NCI-H524 (cell line): ENCODE results near the gene CCDC91.
"Not testable (repeated sequence)": the region's sequence is repeated elsewhere in the genome, so short reads cannot be mapped to it uniquely, and the experiment has no call there.

Experiments used
- DNase-seq, 2 experiments: peaks; one replicate each; lab custom pipeline; 2025; lab: John Stamatoyannopoulos, UW

CCDC91 gene

DNA sequence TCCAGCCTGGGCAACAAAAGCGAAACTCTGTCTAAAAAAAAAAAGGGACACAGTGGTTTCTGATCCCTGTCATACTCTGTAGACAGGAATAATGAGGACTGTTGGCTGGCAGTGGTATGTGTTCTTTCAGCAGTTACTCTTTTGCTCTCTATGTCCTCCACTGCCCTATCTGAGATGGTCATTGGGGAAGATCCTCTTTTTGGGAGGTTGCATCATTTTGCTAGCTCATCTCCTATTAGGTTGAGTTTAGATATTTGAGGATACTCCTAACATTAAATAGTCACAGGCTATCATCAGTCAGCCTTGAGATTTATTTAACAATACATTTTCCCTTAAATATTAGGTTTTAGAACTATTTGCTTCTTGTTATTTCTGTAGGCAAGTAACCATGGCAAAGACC lies 5.9 kb upstream of the CCDC91 start:
- no peak for DNase-seq

- no peak for DNase-seq
Measured at GRCh38 chr12:28186500-28186899, 3.8 kb upstream of the CCDC91 start.

DNA sequence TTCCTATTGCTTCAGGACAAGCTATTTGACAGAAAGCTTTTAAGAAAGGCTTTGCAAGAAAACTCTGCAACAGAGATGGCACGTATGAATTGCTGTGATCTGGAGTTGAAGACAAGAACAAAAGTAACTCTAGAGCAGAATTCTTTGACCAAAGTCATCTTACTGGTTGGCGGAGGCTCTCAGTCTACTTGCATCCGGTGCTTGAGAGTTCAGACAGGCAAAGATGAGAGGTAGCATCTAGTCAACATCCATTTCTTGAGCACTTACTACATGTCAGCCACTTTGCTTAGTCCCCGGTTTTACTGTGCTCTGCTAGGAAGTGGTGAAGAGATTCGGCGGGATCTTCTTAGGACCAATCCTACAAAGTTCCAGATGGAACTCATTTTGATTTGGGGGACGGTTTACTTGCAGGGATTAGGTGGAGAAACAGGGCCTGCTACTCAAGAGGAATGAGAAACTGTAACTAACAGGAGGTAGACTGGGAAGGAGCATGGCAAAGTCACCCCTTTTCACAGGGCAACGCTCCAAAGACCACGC lies 404 bp upstream of the CCDC91 start:
- DNase-seq = no peak

GRCh38 chr12:28191051-28192048 lies 1.1 kb downstream of the CCDC91 start:
- DNase-seq = peak in 1 of 2 experiments; percentile 46

- no peak for DNase-seq
Measured at GRCh38 chr12:28192125-28192524, 1.9 kb downstream of the CCDC91 start.

- not testable (repeated sequence) for DNase-seq
Measured at GRCh38 chr12:28194621-28195020, 4.4 kb downstream of the CCDC91 start.

DNA sequence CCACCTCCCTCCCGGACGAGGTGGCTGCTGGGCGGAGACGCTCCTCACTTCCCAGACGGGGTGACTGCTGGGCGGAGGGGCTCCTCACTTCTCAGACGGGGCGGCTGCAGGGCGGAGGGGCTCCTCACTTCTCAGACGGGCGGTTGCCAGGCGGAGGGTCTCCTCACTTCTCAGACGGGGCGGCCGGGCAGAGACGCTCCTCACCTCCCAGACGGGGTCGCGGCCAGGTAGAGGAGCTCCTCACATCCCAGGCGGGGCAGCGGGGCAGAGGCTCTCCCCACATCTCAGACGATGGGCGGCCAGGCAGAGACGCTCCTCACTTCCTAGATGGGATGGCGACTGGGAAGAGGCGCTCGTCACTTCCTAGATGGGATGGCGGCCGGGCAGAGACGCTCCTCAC lies 10.9 kb downstream of the CCDC91 start:
- not testable (repeated sequence) for DNase-seq

- DNase-seq = peak in 1 of 2 experiments; percentile 2
Measured at GRCh38 chr12:28202374-28203130, 12.3 kb downstream of the CCDC91 start.

- DNase-seq = no peak
Measured at GRCh38 chr12:28209782-28210181, 19.5 kb downstream of the CCDC91 start.

DNA sequence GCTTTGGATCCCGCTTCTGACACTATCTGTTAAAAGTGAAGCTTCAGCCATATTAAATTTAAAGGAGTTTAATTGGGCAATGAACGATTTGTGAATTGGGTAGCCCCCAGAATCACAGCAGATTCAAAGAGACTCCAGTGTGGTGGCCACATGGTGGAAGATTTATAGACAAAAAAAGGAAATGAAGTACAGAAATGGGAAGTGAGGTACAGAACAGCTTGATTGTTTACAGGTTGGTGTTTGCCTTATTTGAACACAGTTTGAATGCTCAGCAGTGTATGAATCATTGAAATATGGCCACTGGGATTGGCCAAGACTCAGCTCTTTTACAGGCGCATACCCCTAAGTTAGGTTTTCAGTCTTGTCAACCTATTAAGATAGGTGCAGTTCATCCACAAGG lies 21.9 kb downstream of the CCDC91 start:
- DNase-seq = no peak

DNA sequence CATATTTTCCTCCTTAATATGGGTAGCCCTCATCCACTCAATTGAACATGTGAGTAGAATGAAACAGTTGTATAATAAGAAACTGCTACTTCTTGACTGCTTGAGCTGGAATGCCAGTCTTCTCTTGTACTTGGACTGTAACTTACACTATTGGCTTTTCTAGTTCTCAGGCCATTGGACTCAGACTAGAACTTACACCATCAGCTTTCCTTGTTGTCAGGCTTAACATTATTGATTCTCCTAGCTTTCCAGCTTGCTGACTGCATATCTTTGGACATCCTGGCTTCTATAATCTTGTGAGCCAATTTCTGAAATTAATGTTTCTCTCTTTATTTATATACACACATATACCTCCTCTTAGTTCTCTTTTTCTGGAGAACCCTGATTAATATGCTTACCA lies 24.8 kb downstream of the CCDC91 start:
- DNase-seq = no peak

GRCh38 chr12:28216016-28216415 lies 25.8 kb downstream of the CCDC91 start:
- DNase-seq = no peak

GRCh38 chr12:28217805-28218204 lies 27.5 kb downstream of the CCDC91 start:
- DNase-seq = no peak

DNA sequence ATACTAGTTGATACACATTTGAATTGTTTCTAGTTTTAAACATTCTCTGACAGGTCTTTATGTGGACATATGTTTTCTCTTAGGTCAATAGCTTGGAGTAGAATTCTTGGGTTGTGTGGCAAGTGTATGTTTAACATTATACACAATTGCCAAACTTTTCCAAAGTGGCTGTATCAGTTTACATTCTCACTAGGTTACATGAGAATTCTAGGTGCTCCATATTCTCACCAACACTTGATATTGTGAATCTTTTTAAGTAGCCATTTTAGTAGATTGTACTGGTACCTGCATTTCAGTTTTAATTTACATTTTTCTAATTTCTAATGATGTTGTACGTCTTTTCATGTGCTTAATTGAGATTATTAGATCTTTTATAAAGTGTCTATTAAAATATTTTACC lies 28.6 kb downstream of the CCDC91 start:
- no peak for DNase-seq

GRCh38 chr12:28219827-28220226 lies 29.6 kb downstream of the CCDC91 start:
- no peak for DNase-seq

GRCh38 chr12:28222081-28222700 lies 31.9 kb downstream of the CCDC91 start:
- no peak for DNase-seq

DNA sequence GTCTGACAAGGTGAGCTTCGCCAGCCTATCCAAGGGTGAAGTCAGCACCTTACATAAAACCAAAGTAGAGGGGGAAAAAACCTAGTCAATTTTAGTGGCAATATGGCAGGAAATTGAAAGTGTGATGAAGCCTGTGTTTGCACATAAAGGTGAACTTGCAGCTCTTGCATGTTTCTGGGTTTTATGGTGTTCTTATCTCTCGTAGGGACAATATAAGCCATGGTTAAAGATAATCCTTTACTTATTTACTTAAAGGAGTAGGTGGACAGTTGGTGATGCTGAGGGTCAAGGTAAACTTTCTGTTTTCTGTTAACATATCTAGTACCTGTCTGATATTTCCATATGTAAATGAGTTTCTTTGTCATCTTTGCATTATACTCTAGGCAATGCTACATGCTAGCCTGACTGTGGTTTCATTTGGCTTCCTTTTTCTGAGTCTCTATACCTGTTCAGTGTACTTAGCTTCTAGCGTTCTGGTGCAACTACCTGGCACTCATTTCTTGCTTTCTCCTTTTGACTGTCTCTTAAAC lies 32.8 kb downstream of the CCDC91 start:
- no peak for DNase-seq

DNA sequence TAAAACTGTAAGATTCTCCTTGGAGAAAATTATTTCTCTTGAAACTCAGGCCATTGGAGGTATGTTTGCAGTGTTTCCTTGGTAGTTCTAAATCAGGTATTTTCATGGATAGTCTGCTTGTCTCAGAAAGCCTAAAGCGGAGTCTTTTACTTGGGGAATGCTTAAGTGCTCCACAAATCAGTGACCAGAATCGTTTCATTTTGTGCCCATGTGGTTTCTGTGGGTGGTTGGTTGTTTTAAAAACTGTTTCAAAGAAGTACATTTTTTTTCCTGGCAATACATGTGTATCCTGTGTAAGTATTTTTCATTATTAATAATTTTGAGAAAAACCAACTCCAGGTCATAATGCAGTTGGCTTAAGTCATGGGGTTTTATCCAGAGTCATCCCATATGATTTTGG lies 33.6 kb downstream of the CCDC91 start:
- DNase-seq = no peak

GRCh38 chr12:28226705-28227104 lies 36.4 kb downstream of the CCDC91 start:
- DNase-seq = no peak

- DNase-seq = no peak
Measured at GRCh38 chr12:28227251-28227650, 37.0 kb downstream of the CCDC91 start.

DNA sequence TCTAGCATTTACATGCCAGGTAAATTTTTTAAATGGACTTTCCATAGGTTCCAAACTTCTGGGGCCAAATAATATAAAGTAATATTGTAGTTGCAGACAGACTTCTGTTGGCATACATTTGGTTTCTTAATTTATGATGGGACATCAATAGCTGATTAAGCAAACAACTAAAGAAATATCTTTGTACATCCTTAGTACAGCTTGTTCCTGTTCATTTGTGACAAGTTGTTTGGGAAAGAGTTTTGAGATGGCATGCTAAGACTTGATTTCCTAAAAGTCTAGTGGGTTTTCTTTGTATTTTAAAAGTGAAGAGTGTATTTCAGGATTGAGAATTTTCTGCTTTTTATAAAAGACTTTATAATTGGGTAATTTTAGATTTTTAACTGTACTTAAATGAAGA lies 41.0 kb downstream of the CCDC91 start:
- no peak for DNase-seq
